ENCODE measurements around the gene CRADD. TPM values are rescaled to one million over a fixed set of nuclear protein-coding genes. Genes with fewer than 3 reads are reported as not detected.

The CRADD gene
- total and polyA plus RNA-seq, 10 of the 15 experiments (the other 5 are each of a cell fraction or from before 2014, with no cell fraction given) = 7.6 to 15.5 (median 11.7) TPM

GRCh38 chr12:93895089-93895445, 217.9 kb downstream of the CRADD start:
- no peaks in the 10 kb centered on the region for H3K79me2 ChIP-seq (ENCODE audit: control insufficient read depth, insufficient read depth, low read length)
- no peaks in the 10 kb centered on the region for H3K36me3 ChIP-seq (ENCODE audit: control insufficient read depth in 2 of 2, insufficient read depth in 2 of 2, low read length in 1 of 2)
- no peak overlapping the region for H2AFZ ChIP-seq (ENCODE audit: control insufficient read depth, low read depth, low read length)
- ATAC-seq = no peak
- H3K27ac ChIP-seq (ENCODE audit: control insufficient read depth, insufficient read depth) = no peak overlapping the region
- intact Hi-C loops (cut with micrococcal nuclease; ENCODE audit: unreplicated experiment) = no loop called here
- no peak overlapping the region for H3K4me3 ChIP-seq
- peaks cover 0 to 4% of the 10 kb centered on the region in 2 experiments; a peak in 2 of 4 replicates for H3K27me3 ChIP-seq (replicated peaks in 1 of 2; ENCODE audit: control insufficient read depth in 2 of 2, insufficient read depth in 2 of 2, low read length in 1 of 2)
- H3K9me3 ChIP-seq (replicated peaks; ENCODE audit: control insufficient read depth, insufficient read depth, low read length) = no peaks in the 10 kb centered on the region
- ChIA-PET CTCF (interaction anchor here (0.7 kb wide), 1 partner anchor 133 kb away, joined by 3 read pairs; no protein-coding TSS in a partner anchor), POLR2A (no interaction called here), RAD21 (ENCODE audit: unreplicated experiment) (no interaction called here), SMC1A (ENCODE audit: uncharacterized antibody, unreplicated experiment) (no interaction called here)
- FAIRE-seq = no peak
- no peak overlapping the region for H3K9ac ChIP-seq (ENCODE audit: control insufficient read depth, insufficient read depth, low read length)
- no peaks in the 10 kb centered on the region for H4K20me1 ChIP-seq (ENCODE audit: control insufficient read depth, insufficient read depth)
- no peak overlapping the region for H3K4me2 ChIP-seq (ENCODE audit: control insufficient read depth, insufficient read depth)
- no peaks in the 10 kb centered on the region for H3K4me1 ChIP-seq (ENCODE audit: control insufficient read depth, insufficient read depth, low read length)
- in situ Hi-C loops (cut with MboI) = no loop called here
- BruUV-seq (replicated peaks) = no TSS peak
- DNase-seq (ENCODE audit: low read depth, low spot score) = no peak
- 49% methylated on average over 6 of the region's 6 CpGs for WGBS (ENCODE audit: insufficient coverage, insufficient replicate concordance, low lambda C conversion rate, missing lambda C conversion rate)
- TF ChIP-seq BMI1 (IDR thresholded peaks at IDR 0.05; ENCODE audit: borderline replicate concordance) (no peak), BCL11A (IDR thresholded peaks at IDR 0.05; ENCODE audit: low read depth, low read length) (no peak), SREBF2 (IDR thresholded peaks at IDR 0.05; ENCODE audit: low read length) (no peak), REST (IDR thresholded peaks at IDR 0.05; ENCODE audit: low read depth, low read length) (no peak), MEF2B (IDR thresholded peaks at IDR 0.05; ENCODE audit: partially characterized antibody, poor library complexity, severe bottlenecking) (no peak), MLLT1 (IDR thresholded peaks at IDR 0.05) (no peak), RCOR1 (conservative IDR thresholded peaks at IDR 0.05; ENCODE audit: low read depth, low read length) (no peak), ZNF622 (IDR thresholded peaks at IDR 0.05) (no peak), ZBTB33 (IDR thresholded peaks at IDR 0.05) (no peak), ZBTB40 (IDR thresholded peaks at IDR 0.05; ENCODE audit: borderline replicate concordance) (no peak), WRNIP1 (IDR thresholded peaks at IDR 0.05; ENCODE audit: borderline replicate concordance, low read depth, low read length) (no peak), HDAC6 (IDR thresholded peaks at IDR 0.05; ENCODE audit: unreplicated experiment) (no peak), SMARCA5 (IDR thresholded peaks at IDR 0.05) (no peak)

Data from GM12878 (cell line).